Measurements from ENCODE around the gene CD58.
A peak's percentile ranks its signal among the peaks of the same experiment; 100 is the strongest.

CD58 gene

GRCh38 chr1:116490588-116490987, 80.2 kb downstream of the CD58 start:
- DNase-seq, result no peak

- no peak for DNase-seq
Observed at GRCh38 chr1:116489231-116489697, 81.6 kb downstream of the CD58 start.

GRCh38 chr1:116488071-116488470, 82.8 kb downstream of the CD58 start:
- no peak for DNase-seq

GRCh38 chr1:116487583-116487982, 83.2 kb downstream of the CD58 start:
- DNase-seq, result no peak

- no peak for DNase-seq
Observed at GRCh38 chr1:116487031-116487430, 83.8 kb downstream of the CD58 start.

GRCh38 chr1:116486424-116486823, 84.4 kb downstream of the CD58 start:
- DNase-seq, result no peak

GRCh38 chr1:116485976-116486375, 84.8 kb downstream of the CD58 start:
- DNase-seq, result no peak

- peak; percentile 80 for DNase-seq
Observed at GRCh38 chr1:116485071-116485735, 85.6 kb downstream of the CD58 start.

GRCh38 chr1:116483481-116484309, 87.1 kb downstream of the CD58 start:
- no peak for DNase-seq

- no peak for DNase-seq
Observed at GRCh38 chr1:116482490-116482889, 88.3 kb downstream of the CD58 start.

- DNase-seq, result no peak
Observed at GRCh38 chr1:116481934-116482333, 88.9 kb downstream of the CD58 start.

GRCh38 chr1:116478621-116479020, 92.2 kb downstream of the CD58 start:
- no peak for DNase-seq

GRCh38 chr1:116477429-116477828, 93.4 kb downstream of the CD58 start:
- no peak for DNase-seq

GRCh38 chr1:116476321-116476720, 94.5 kb downstream of the CD58 start:
- DNase-seq, result no peak

- no peak for DNase-seq
Observed at GRCh38 chr1:116475850-116476218, 95.0 kb downstream of the CD58 start.

- DNase-seq, result no peak
Observed at GRCh38 chr1:116474921-116475849, 95.6 kb downstream of the CD58 start.

GRCh38 chr1:116472431-116472961, 98.3 kb downstream of the CD58 start:
- DNase-seq, result no peak

GRCh38 chr1:116471241-116471640, 99.6 kb downstream of the CD58 start:
- no peak for DNase-seq

GRCh38 chr1:116470671-116471070, 100.2 kb downstream of the CD58 start:
- DNase-seq, result no peak

- DNase-seq, result no peak
Observed at GRCh38 chr1:116466810-116467557, 103.8 kb downstream of the CD58 start.

GRCh38 chr1:116465845-116466685, 104.8 kb downstream of the CD58 start:
- DNase-seq, result no peak

Measured in left hindlimb (tissue), 1 donor.